ENCODE data around the gene WNT6. TPM values are rescaled to one million over a fixed set of nuclear protein-coding genes. Genes with fewer than 3 reads are reported as not detected.

The WNT6 gene
- total RNA-seq, 1 donor from 2014 or later, result 2.6 TPM

DNA sequence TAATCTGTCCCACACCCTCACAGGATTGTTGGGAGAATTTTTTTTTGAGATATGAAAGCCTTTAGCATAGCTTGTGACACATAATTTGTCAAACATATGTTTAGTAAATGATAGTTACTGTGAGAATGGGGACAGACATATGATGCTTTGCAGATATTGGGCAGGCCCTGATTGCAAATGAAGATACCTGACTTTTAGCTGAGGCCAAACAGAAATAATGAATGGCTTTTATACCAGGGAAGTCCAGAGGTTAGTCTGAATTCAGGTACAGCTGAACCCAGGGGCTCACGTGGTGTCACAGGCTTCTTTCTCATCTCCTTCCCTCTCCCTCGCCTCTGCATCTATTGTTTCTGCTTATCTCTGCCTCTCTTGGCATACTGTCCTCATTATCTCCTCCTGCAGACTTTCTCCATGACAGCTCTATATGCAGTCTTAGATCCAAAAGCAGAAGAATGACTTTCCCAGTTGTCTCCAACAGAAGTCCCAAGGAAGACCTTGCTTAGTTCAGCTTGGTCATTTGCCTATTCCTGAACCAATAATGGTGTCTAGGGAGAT lies 16.2 kb downstream of the WNT6 start:
- Histone ChIP-seq H2AFZ (ENCODE audit: low read depth, low read length) (no peak overlapping the region), H3K4me1 (ENCODE audit: insufficient read depth, low read length) (no peaks in the 10 kb centered on the region), H3K27me3 (ENCODE audit: insufficient read depth, low read length) (peaks cover 85% of the 10 kb centered on the region), H3K4me2 (ENCODE audit: low read length) (no peak overlapping the region), H3K27ac (ENCODE audit: low read depth, low read length) (no peak overlapping the region), H3K36me3 (ENCODE audit: insufficient read depth, low read length) (no peaks in the 10 kb centered on the region), H3K9ac (ENCODE audit: low read length) (no peak overlapping the region), H3K79me2 (ENCODE audit: insufficient read depth, low read length) (no peaks in the 10 kb centered on the region), H4K20me1 (ENCODE audit: insufficient read depth, low read length) (peaks cover 10% of the 10 kb centered on the region), H3K4me3 (ENCODE audit: insufficient read depth, low read depth, low read length) (no peak overlapping the region), H3K9me3 (ENCODE audit: insufficient read depth, low read depth, low read length) (no peaks in the 10 kb centered on the region)
- peaks cover 2% of the 10 kb centered on the region for H3K9me3 Mint-ChIP-seq (ENCODE audit: unreplicated experiment)
- DNase-seq (ENCODE audit: low read depth), result no peak
- H3K4me1 Mint-ChIP-seq (ENCODE audit: low read depth, unreplicated experiment), result peaks cover 14% of the 10 kb centered on the region
- H3K27me3 Mint-ChIP-seq (ENCODE audit: low read depth, unreplicated experiment), result peaks cover 68% of the 10 kb centered on the region
- TF ChIP-seq CTCF (IDR thresholded peaks at IDR 0.05; ENCODE audit: insufficient read depth, low read depth, low read length) (no peak), EZH2 (IDR thresholded peaks at IDR 0.05; ENCODE audit: insufficient read depth, low read length) (no peak)
- FAIRE-seq, result no peak
- peak overlapping the region; percentile 55 for H3K27ac Mint-ChIP-seq (ENCODE audit: unreplicated experiment)
- no peaks in the 10 kb centered on the region for H3K36me3 Mint-ChIP-seq (ENCODE audit: low read depth, unreplicated experiment)
- H3K4me3 Mint-ChIP-seq (ENCODE audit: unreplicated experiment), result no peak overlapping the region

GRCh38 chr2:218876562-218877219 lies 17.1 kb downstream of the WNT6 start:
- H3K4me3 Mint-ChIP-seq (ENCODE audit: unreplicated experiment), result no peak overlapping the region
- no peaks in the 10 kb centered on the region for H3K36me3 ChIP-seq (ENCODE audit: insufficient read depth, low read length)
- H3K27ac ChIP-seq (ENCODE audit: low read depth, low read length), result no peak overlapping the region
- peaks cover 85% of the 10 kb centered on the region for H3K27me3 ChIP-seq (ENCODE audit: insufficient read depth, low read length)
- TF ChIP-seq EZH2 (IDR thresholded peaks at IDR 0.05; ENCODE audit: insufficient read depth, low read length) (no peak), CTCF (IDR thresholded peaks at IDR 0.05; ENCODE audit: insufficient read depth, low read depth, low read length) (peak; percentile 99)
- H3K4me1 Mint-ChIP-seq (ENCODE audit: low read depth, unreplicated experiment), result peaks cover 20% of the 10 kb centered on the region
- DNase-seq (ENCODE audit: low read depth) (peak; percentile 18), FAIRE-seq (no peak)
- H3K36me3 Mint-ChIP-seq (ENCODE audit: low read depth, unreplicated experiment), result no peaks in the 10 kb centered on the region
- H3K4me1 ChIP-seq (ENCODE audit: insufficient read depth, low read length), result no peaks in the 10 kb centered on the region
- H3K4me2 ChIP-seq (ENCODE audit: low read length), result no peak overlapping the region
- peaks cover 72% of the 10 kb centered on the region for H3K27me3 Mint-ChIP-seq (ENCODE audit: low read depth, unreplicated experiment)
- H3K27ac Mint-ChIP-seq (ENCODE audit: unreplicated experiment), result no peak overlapping the region
- no peaks in the 10 kb centered on the region for H3K79me2 ChIP-seq (ENCODE audit: insufficient read depth, low read length)
- H2AFZ ChIP-seq (ENCODE audit: low read depth, low read length), result no peak overlapping the region
- H3K9ac ChIP-seq (ENCODE audit: low read length), result no peak overlapping the region
- peaks cover 2% of the 10 kb centered on the region for H3K9me3 Mint-ChIP-seq (ENCODE audit: unreplicated experiment)
- H3K9me3 ChIP-seq (ENCODE audit: insufficient read depth, low read depth, low read length), result peaks cover 4% of the 10 kb centered on the region
- H4K20me1 ChIP-seq (ENCODE audit: insufficient read depth, low read length), result peaks cover 10% of the 10 kb centered on the region
- no peak overlapping the region for H3K4me3 ChIP-seq (ENCODE audit: insufficient read depth, low read depth, low read length)

DNA sequence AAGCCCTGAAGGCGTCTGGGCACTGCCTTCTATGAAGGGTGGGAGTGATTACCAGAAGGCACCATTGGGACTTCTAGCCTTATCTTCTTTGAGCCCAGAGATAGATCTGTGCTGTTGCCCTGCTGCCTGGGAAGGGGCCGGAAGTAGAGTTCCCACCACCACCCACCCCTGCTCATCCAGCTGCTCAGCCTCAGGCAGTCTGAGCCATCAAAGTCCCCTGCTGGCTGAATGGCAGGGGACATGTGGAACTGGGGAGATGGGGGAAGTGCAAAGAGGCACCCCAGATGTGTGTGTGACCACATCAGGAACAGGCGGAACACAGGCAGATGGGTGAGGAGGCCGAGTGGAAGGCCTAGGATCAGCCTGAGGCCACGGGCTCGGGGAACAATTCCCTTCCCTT lies 17.7 kb downstream of the WNT6 start:
- no peaks in the 10 kb centered on the region for H3K36me3 ChIP-seq (ENCODE audit: insufficient read depth, low read length)
- Mint-ChIP-seq H3K4me3 (ENCODE audit: unreplicated experiment) (no peak overlapping the region), H3K4me1 (ENCODE audit: low read depth, unreplicated experiment) (peaks cover 22% of the 10 kb centered on the region), H3K36me3 (ENCODE audit: low read depth, unreplicated experiment) (no peaks in the 10 kb centered on the region), H3K9me3 (ENCODE audit: unreplicated experiment) (no peaks in the 10 kb centered on the region), H3K27me3 (ENCODE audit: low read depth, unreplicated experiment) (peaks cover 72% of the 10 kb centered on the region), H3K27ac (ENCODE audit: unreplicated experiment) (no peak overlapping the region)
- no peaks in the 10 kb centered on the region for H3K4me1 ChIP-seq (ENCODE audit: insufficient read depth, low read length)
- no peak overlapping the region for H2AFZ ChIP-seq (ENCODE audit: low read depth, low read length)
- FAIRE-seq (no peak), DNase-seq (ENCODE audit: low read depth) (no peak)
- no peak overlapping the region for H3K4me2 ChIP-seq (ENCODE audit: low read length)
- H3K27me3 ChIP-seq (ENCODE audit: insufficient read depth, low read length), result peaks cover 85% of the 10 kb centered on the region
- no peak overlapping the region for H3K27ac ChIP-seq (ENCODE audit: low read depth, low read length)
- peaks cover 4% of the 10 kb centered on the region for H3K9me3 ChIP-seq (ENCODE audit: insufficient read depth, low read depth, low read length)
- H3K4me3 ChIP-seq (ENCODE audit: insufficient read depth, low read depth, low read length), result no peak overlapping the region
- TF ChIP-seq CTCF (IDR thresholded peaks at IDR 0.05; ENCODE audit: insufficient read depth, low read depth, low read length) (no peak), EZH2 (IDR thresholded peaks at IDR 0.05; ENCODE audit: insufficient read depth, low read length) (no peak)
- peaks cover 3% of the 10 kb centered on the region for H4K20me1 ChIP-seq (ENCODE audit: insufficient read depth, low read length)
- H3K9ac ChIP-seq (ENCODE audit: low read length), result no peak overlapping the region
- no peaks in the 10 kb centered on the region for H3K79me2 ChIP-seq (ENCODE audit: insufficient read depth, low read length)
